Measurements from ENCODE around the gene ULK1.

GRCh38 chr12:131965073-131965472 lies 70.7 kb downstream of the ULK1 start:
- TF ChIP-seq POLR2AphosphoS5 (IDR thresholded peaks at IDR 0.05) (no peak), POLR2A (IDR thresholded peaks at IDR 0.05) (no peak), CTCF (IDR thresholded peaks at IDR 0.05) (no peak), EP300 (IDR thresholded peaks at IDR 0.05; ENCODE audit: low read depth) (no peak)
